PFSK-1 (cell line): Measurements from ENCODE around the gene RIN3.

Experiments used
- FOXP2 ChIP-seq: optimal IDR thresholded peaks from 2 replicates; pipeline ENCODE3; 2011; ENCODE audit warnings: borderline replicate concordance, control low read depth, inconsistent platforms; ENCODE audit not compliant: insufficient read depth; ENCODE audit errors: extremely low read length, extremely low read depth
- POLR2AphosphoS5 ChIP-seq: IDR thresholded peaks from 2 replicates; pipeline ENCODE4 v1.6.1; 2012; ENCODE audit warnings: low read depth, mild to moderate bottlenecking, control low read depth, low read length, moderate library complexity
- SIN3A ChIP-seq: IDR thresholded peaks from 2 replicates; pipeline ENCODE4 v1.6.1; 2012; ENCODE audit warnings: mild to moderate bottlenecking, low read length, moderate library complexity, borderline replicate concordance; ENCODE audit not compliant: insufficient read depth
- TAF1 ChIP-seq: IDR thresholded peaks from 2 replicates; pipeline ENCODE4 v1.6.1; 2012; ENCODE audit warnings: low read length, control low read depth, borderline replicate concordance; ENCODE audit not compliant: insufficient read depth
- TF ChIP-seq, protein P1 (sequence below), 2 experiments: IDR thresholded peaks; 2 replicates each; pipeline versions ENCODE4 v1.6.1 to v1.8.0; 2011 to 2012; ENCODE audit warnings: low read depth in 2 of 2, low read length in 2 of 2, control low read depth in 1 of 2, inconsistent platforms in 1 of 2, mild to moderate bottlenecking in 1 of 2, moderate library complexity in 1 of 2; ENCODE audit not compliant: insufficient read depth in 1 of 2

The RIN3 gene

DNA sequence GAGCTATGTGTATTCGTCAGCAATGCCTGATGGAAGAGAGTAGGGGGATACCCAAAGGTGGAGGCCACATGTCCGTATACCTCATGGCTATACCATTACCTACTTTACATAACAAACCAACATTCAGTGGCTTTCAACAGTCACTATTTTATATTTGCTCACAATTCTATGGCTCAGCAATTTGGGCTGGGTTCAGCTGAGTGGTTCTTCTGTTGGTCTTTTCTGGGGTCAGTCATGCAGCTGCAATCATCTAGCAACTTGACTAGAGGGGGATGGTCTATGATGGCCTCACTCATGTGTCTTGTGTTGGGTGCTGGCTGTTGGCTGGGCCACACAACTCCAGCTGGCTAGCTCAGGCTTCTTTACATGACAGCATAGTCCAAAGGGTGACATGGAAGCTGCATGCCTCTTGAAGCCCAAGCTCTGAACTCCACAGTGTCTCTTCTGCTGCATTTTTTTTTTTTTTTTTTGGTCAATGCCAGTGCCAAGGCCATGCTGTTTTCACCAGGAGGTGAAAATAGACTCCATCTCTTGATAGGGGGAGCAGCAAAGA lies 53.7 kb downstream of the RIN3 start:
- TF ChIP-seq TAF1 (no peak), FOXP2 (no peak), POLR2AphosphoS5 (no peak), SIN3A (no peak)
- TF ChIP-seq, protein P1, sequence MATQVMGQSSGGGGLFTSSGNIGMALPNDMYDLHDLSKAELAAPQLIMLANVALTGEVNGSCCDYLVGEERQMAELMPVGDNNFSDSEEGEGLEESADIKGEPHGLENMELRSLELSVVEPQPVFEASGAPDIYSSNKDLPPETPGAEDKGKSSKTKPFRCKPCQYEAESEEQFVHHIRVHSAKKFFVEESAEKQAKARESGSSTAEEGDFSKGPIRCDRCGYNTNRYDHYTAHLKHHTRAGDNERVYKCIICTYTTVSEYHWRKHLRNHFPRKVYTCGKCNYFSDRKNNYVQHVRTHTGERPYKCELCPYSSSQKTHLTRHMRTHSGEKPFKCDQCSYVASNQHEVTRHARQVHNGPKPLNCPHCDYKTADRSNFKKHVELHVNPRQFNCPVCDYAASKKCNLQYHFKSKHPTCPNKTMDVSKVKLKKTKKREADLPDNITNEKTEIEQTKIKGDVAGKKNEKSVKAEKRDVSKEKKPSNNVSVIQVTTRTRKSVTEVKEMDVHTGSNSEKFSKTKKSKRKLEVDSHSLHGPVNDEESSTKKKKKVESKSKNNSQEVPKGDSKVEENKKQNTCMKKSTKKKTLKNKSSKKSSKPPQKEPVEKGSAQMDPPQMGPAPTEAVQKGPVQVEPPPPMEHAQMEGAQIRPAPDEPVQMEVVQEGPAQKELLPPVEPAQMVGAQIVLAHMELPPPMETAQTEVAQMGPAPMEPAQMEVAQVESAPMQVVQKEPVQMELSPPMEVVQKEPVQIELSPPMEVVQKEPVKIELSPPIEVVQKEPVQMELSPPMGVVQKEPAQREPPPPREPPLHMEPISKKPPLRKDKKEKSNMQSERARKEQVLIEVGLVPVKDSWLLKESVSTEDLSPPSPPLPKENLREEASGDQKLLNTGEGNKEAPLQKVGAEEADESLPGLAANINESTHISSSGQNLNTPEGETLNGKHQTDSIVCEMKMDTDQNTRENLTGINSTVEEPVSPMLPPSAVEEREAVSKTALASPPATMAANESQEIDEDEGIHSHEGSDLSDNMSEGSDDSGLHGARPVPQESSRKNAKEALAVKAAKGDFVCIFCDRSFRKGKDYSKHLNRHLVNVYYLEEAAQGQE (IDR thresholded peaks at IDR 0.05; ENCODE audit: insufficient read depth in 1 of 2, low read depth in 2 of 2, low read length in 2 of 2): no peak

- no peak for TF ChIP-seq FOXP2
- TF ChIP-seq TAF1: no peak
- TF ChIP-seq, protein P1 (IDR thresholded peaks at IDR 0.05; ENCODE audit: insufficient read depth in 1 of 2, low read depth in 2 of 2, low read length in 2 of 2): no peak
- no peak for TF ChIP-seq SIN3A
- TF ChIP-seq POLR2AphosphoS5: no peak
Observed at GRCh38 chr14:92568621-92569479, 55.3 kb downstream of the RIN3 start.

GRCh38 chr14:92570674-92571262 lies 57.2 kb downstream of the RIN3 start:
- TF ChIP-seq, protein P1 (IDR thresholded peaks at IDR 0.05; ENCODE audit: insufficient read depth in 1 of 2, low read depth in 2 of 2, low read length in 2 of 2): no peak
- TF ChIP-seq TAF1: no peak

DNA sequence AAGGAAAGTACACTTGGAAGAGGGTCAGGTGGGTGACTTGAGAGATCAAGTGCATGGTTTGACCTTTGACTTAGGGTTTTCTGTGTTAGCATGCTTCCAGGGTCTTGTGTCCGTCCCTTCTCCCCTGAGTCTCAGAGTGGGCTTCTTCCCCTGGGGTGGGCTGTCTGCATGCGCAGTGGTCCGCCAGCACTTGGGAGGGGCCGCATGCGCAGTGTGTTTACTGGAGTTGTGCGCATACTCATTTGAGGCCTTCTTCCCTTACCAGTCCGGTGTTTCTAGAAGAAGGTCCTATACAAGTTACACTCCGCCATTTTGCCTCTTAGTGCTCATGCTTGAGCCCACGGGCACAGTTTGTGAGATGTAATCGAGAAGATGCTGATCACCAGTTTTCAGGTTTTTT lies 58.5 kb downstream of the RIN3 start:
- TF ChIP-seq, protein P1 (IDR thresholded peaks at IDR 0.05; ENCODE audit: insufficient read depth in 1 of 2, low read depth in 2 of 2, low read length in 2 of 2): no peak
- TF ChIP-seq FOXP2 (no peak), SIN3A (no peak), POLR2AphosphoS5 (no peak), TAF1 (no peak)
